Activated CD4-positive, alpha-beta T cell treated with anti-CD3 and anti-CD28 coated beads for 36 hours (primary cell): Measurements from ENCODE around the gene DHDH. TPM values are rescaled to one million over a fixed set of nuclear protein-coding genes. Genes with fewer than 3 reads are reported as not detected.

Experiments
- ATAC-seq: fragments of 200-7000 bp; cut with Tn5 transposase; one replicate; pipeline ENCODE4 v1.10.0; 2021; ENCODE audit warnings: mild to moderate bottlenecking, moderate library complexity
- CTCF ChIA-PET: fragments of 350-600 bp; sonication (Branson Sonifier 250); formaldehyde crosslinking; loops from one replicate; lab custom pipeline; 2021; ENCODE audit warnings: antibody characterized with exemption; lab: Charles Lee
- POLR2A ChIA-PET: fragments of 350-600 bp; sonication (Branson Sonifier 250); formaldehyde crosslinking; loops from one replicate; lab custom pipeline; 2021; ENCODE audit warnings: antibody characterized with exemption, inconsistent platforms; lab: Charles Lee
- DNase-seq: peaks from one replicate; pipeline ENCODE4 v3.0.0-alpha.2; 2020
- H3K27ac Mint-ChIP-seq: one replicate; pipeline ENCODE4 v1.8.0; 2021; ENCODE audit warnings: mixed read lengths
- H3K27me3 Mint-ChIP-seq: one replicate; pipeline ENCODE4 v1.8.0; 2021; ENCODE audit warnings: mixed read lengths
- H3K36me3 Mint-ChIP-seq: one replicate; pipeline ENCODE4 v1.8.0; 2021; ENCODE audit warnings: low read depth, mixed read lengths
- H3K4me1 Mint-ChIP-seq: one replicate; pipeline ENCODE4 v1.8.0; 2021; ENCODE audit warnings: mixed read lengths
- H3K4me3 Mint-ChIP-seq: one replicate; pipeline ENCODE4 v1.8.0; 2021; ENCODE audit warnings: mild to moderate bottlenecking, moderate library complexity, mixed read lengths
- H3K9me3 Mint-ChIP-seq: one replicate; pipeline ENCODE4 v1.8.0; 2021; ENCODE audit warnings: low read depth, mixed read lengths
- intact Hi-C, 2 experiments: fragments of 100-400 bp; cut with DNase I in 1 of 2; cut with micrococcal nuclease in 1 of 2; formaldehyde crosslinking; loops; one replicate each; pipeline versions ENCODE4 v1.14.2 to v1.15.1; 2022 to 2024; cut with DNase I, micrococcal nuclease
- total RNA-seq, 2 experiments: library from RNA; stranded (reverse); gene quantifications; one replicate each; pipeline ENCODE4 v1.2.3, GENCODE V29; 2021

DHDH gene
- total RNA-seq, 2 experiments from 2014 or later, result 1.4 to 2.4 TPM

DNA sequence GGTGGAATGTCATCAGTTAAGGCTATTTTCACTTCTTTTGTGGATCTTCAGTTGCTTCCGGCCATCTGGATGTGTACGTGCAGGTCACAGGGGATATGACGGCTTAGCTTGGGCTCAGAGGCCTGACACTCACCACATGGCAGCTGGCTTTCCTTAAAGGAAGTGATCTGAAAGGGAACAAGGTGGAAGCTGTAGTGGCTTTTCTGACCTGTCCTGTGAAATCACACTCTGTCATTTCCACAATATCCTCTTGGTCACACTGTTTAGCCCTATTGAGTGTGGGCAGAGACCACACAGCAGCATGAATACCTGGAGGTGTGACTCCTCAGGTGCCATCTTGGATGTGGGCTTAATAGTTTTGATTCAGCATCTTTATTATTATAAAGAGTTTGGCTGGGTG is 16.7 kb downstream of the DHDH start:
- no peaks in the 10 kb centered on the region for H3K36me3 Mint-ChIP-seq
- DNase-seq (no peak), ATAC-seq (no peak)
- no peaks in the 10 kb centered on the region for H3K27me3 Mint-ChIP-seq
- no peak overlapping the region for H3K27ac Mint-ChIP-seq
- H3K4me3 Mint-ChIP-seq, result no peak overlapping the region
- intact Hi-C loops, result no loop called here
- ChIA-PET CTCF (interaction anchor here (0.7 kb wide), 1 partner anchor 444 kb away, joined by 3 read pairs; no protein-coding TSS in a partner anchor), POLR2A (no interaction called here)
- H3K4me1 Mint-ChIP-seq, result peaks cover 4% of the 10 kb centered on the region
- peaks cover 2% of the 10 kb centered on the region for H3K9me3 Mint-ChIP-seq

DNA sequence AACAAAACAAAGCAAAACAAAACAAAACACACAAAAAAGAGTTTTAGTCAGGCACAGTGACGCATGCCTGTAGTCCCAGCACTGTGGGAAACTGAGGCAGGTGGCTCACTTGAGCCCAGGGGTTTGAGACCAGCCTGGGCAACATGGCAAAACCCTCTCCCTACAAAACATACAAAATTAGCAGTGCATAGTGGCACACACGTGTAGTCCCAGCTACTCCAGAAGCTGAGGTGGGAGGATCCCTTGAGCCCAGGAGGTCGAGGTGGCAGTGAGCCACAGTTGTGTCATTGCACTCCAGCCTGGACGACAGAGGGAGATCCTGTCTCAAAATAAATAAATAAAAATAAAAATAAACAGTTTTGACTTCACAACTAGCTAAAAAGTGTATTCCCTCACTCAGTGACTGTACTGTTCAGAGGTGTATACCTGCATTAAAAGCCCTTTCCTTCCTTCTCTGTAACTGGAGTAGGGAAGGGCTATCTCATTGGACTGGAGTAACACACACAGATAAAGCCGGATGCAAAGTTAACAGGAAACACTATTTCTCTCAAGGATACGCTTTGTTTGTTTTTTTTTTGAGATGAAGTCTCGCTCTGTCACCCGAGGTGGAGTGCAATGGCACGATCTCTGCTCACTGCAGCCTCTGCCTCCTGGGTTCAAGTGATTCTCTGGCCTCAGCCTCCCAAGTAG is 17.5 kb downstream of the DHDH start:
- Mint-ChIP-seq H3K27me3 (no peaks in the 10 kb centered on the region), H3K36me3 (peaks cover 7% of the 10 kb centered on the region), H3K4me1 (peaks cover 10% of the 10 kb centered on the region), H3K4me3 (no peak overlapping the region), H3K27ac (no peak overlapping the region), H3K9me3 (peaks cover 2% of the 10 kb centered on the region)
- ATAC-seq (no peak), DNase-seq (no peak)
- CTCF ChIA-PET, result interaction anchor here (1.0 kb wide), 1 partner anchor 20 kb away, joined by 5 read pairs; no protein-coding TSS in a partner anchor
- POLR2A ChIA-PET, result no interaction called here
- intact Hi-C loops, result no loop called here

DNA sequence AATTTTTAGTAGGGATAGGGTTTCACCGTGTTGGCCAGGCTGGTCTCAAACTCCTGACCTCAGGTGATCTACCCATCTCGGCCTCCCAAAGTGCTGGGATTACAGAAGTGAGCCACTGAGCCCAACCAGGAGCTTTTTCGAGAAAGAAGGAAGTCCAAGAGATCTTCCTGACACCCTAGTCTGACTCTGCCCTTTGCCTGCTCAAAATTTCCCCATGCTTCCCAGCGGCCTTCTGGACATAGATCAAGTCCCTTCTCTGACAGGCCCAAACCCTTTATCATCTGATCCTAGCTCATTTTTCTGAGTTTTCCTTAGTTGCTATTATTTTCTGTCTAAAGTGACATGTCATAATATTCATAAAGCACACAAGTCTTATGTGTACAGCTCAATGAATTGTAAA is 19.6 kb downstream of the DHDH start:
- intact Hi-C loops, result no loop called here
- ChIA-PET POLR2A (no interaction called here), CTCF (interaction anchor here (0.7 to 2.3 kb wide), 5 partner anchors 9 to 111 kb away, joined by 3 to 6 read pairs (median 3); partner anchors contain the start of gene DHDH)
- Mint-ChIP-seq H3K27ac (no peak overlapping the region), H3K4me1 (peaks cover 21% of the 10 kb centered on the region), H3K36me3 (peaks cover 24% of the 10 kb centered on the region), H3K27me3 (no peaks in the 10 kb centered on the region), H3K9me3 (no peaks in the 10 kb centered on the region), H3K4me3 (no peak overlapping the region)
- ATAC-seq (no peak), DNase-seq (no peak)

DNA sequence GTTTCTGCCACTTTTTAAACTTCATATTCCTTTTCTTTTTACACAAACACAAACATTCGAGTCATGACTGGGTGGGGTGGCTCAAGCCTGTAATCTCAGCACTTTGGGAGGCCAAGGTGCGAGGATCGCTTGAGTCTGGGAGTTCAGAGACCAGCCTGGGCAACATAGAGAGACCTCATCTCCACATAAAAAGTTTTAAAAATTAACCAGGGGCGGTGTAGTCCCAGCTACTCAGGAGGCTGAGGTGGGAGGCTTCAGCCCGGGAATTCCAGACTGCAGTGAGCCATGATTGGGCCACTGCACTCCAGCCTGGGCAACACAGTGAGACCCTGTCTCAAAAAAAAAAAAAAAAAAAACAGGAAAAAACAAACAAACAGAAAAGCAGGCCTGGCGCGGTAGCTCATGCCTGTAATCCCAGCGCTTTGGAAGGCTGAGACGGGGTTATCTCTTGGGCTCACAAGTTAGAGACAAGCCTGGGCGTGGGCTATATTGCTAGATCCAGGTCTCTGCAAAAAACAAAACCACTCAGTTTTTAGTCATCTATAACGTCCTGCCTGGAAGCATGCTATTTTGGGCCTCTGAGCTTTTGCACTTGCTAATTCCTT is 20.6 kb downstream of the DHDH start:
- peaks cover 31% of the 10 kb centered on the region for H3K36me3 Mint-ChIP-seq
- H3K27me3 Mint-ChIP-seq, result no peaks in the 10 kb centered on the region
- ChIA-PET POLR2A (interaction anchor here (0.8 to 1.9 kb wide), 4 partner anchors 10 to 54 kb away, joined by 3 to 12 read pairs (median 6); partner anchors contain the start of gene NUCB1), CTCF (interaction anchor here (0.5 to 2.3 kb wide), 6 partner anchors 10 to 1357 kb away, joined by 3 to 6 read pairs (median 4); partner anchors contain the start of gene RUVBL2)
- ATAC-seq (no peak), DNase-seq (no peak)
- H3K27ac Mint-ChIP-seq, result peak overlapping the region; percentile 87
- H3K4me3 Mint-ChIP-seq, result peak overlapping the region; percentile 74
- no peaks in the 10 kb centered on the region for H3K9me3 Mint-ChIP-seq
- intact Hi-C loops, result loop anchor here in 1 of 2 experiments (1.0 kb wide), 7 partner anchors 11 to 159 kb away; partner anchors contain the start of genes DHDH, FTL, GYS1 and NUCB1
- peaks cover 24% of the 10 kb centered on the region for H3K4me1 Mint-ChIP-seq

DNA sequence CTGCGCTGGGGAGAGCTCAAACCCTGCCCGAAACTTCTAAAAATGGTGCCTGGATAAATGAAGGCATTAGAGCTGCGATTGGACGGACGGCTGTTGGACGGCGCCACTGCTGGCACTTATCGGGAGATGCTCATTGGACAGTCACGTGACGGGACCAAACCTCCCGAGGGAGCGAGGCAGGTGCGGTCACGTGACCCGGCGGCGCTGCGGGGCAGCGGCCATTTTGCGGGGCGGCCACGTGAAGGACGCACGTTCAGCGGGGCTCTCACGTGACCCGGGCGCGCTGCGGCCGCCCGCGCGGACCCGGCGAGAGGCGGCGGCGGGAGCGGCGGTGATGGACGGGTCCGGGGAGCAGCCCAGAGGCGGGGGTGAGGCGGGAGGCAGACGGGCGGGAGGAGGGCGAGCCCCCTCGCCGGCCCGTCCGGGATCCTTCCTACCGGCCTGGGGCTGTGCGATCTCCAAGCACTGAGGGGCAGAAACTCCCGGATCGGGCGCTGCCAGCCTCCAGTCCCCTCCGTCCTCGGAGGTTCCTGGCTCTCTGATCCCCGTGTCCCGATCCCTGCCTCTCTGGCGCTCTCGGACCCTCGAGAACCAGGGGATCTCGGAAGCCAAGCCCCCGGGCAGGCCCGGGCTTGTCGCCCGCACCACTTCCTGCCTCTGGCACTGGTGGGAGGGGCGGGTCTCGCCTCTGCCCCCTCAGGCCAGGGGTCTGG is 21.3 kb downstream of the DHDH start, which contains the start of gene BAX:
Gene BAX (plus strand): TSS at position 281 of the 713 bp plus-strand sequence. CDS start 54 bp downstream, at position 335.
- peaks cover 26% of the 10 kb centered on the region for H3K4me1 Mint-ChIP-seq
- POLR2A ChIA-PET, result interaction anchor here (0.8 to 1.9 kb wide), 4 partner anchors 9 to 55 kb away, joined by 3 to 12 read pairs (median 6); partner anchors contain the start of gene NUCB1
- intact Hi-C loops, result loop anchor here in 1 of 2 experiments (1.0 kb wide), 7 partner anchors 11 to 159 kb away; partner anchors contain the start of genes DHDH, FTL, GYS1 and NUCB1
- H3K9me3 Mint-ChIP-seq, result no peaks in the 10 kb centered on the region
- CTCF ChIA-PET, result interaction anchor here (0.5 to 1.7 kb wide), 5 partner anchors 10 to 1357 kb away, joined by 3 to 6 read pairs (median 4); partner anchors contain the start of gene RUVBL2
- H3K27ac Mint-ChIP-seq, result peak within 1 kb of the TSS; percentile 87
- peak within 1 kb of the TSS; percentile 74 for H3K4me3 Mint-ChIP-seq
- no peaks in the 10 kb centered on the region for H3K27me3 Mint-ChIP-seq
- peaks cover 32% of the 10 kb centered on the region for H3K36me3 Mint-ChIP-seq
- ATAC-seq (peak; percentile 89), DNase-seq (peak; percentile 98)

DNA sequence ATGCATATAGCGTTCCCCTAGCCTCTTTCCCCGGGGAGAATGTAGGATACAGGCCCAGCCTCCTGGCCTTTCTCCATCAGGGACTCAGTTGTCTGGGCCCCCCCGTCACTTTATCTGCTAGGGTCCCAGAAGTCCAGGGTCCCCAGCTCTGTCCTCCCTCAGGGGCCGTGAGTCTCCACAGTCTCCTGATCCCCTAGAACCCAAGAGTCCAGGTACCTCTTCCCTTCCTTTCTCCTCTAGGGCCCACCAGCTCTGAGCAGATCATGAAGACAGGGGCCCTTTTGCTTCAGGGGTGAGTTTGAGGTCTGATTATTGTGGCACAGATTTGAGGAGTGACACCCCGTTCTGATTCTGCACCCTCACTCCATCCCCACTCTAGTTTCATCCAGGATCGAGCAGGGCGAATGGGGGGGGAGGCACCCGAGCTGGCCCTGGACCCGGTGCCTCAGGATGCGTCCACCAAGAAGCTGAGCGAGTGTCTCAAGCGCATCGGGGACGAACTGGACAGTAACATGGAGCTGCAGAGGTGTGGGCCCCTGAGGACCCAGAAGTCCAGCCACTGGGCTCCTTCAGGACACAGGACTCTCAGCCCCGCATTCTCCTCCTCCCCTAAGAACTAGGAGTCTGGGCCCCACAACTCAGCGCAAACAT is 21.9 kb downstream of the DHDH start:
- H3K27me3 Mint-ChIP-seq, result no peaks in the 10 kb centered on the region
- peak overlapping the region; percentile 74 for H3K4me3 Mint-ChIP-seq
- peaks cover 28% of the 10 kb centered on the region for H3K4me1 Mint-ChIP-seq
- DNase-seq, result no peak
- intact Hi-C loops, result no loop called here
- H3K27ac Mint-ChIP-seq, result peak overlapping the region; percentile 73
- H3K9me3 Mint-ChIP-seq, result no peaks in the 10 kb centered on the region
- no peak for ATAC-seq
- ChIA-PET CTCF (interaction anchor here (1.5 to 1.7 kb wide), 2 partner anchors 9 to 38 kb away, joined by 3 to 4 read pairs; partner anchors contain the start of gene RUVBL2), POLR2A (interaction anchor here (1.9 kb wide), 2 partner anchors 9 to 23 kb away, joined by 7 to 12 read pairs; no protein-coding TSS in a partner anchor)
- peaks cover 32% of the 10 kb centered on the region for H3K36me3 Mint-ChIP-seq

DNA sequence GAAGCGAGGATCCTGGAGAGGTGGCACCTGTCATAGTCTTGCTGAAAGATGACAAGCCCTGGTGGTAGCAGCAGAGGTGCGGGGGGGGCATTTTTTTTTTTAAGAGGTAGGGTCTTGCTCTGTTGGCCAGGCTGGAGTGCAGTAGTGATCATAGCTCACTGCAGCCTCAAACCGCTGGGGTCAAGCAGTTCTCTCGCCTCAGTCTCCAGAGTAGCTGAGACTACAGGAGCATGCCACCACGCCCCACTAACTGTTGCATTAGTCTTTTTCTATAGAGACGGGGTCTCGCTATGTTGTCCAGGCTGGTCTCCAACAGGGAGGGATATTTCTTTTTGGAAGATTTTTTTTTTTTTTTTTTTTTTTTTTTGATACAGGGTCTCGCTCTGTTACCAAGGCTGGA is 24.5 kb downstream of the DHDH start:
- peaks cover 43% of the 10 kb centered on the region for H3K36me3 Mint-ChIP-seq
- POLR2A ChIA-PET, result interaction anchor here (0.6 kb wide), 2 partner anchors 41 to 57 kb away, joined by 3 to 6 read pairs; no protein-coding TSS in a partner anchor

DNA sequence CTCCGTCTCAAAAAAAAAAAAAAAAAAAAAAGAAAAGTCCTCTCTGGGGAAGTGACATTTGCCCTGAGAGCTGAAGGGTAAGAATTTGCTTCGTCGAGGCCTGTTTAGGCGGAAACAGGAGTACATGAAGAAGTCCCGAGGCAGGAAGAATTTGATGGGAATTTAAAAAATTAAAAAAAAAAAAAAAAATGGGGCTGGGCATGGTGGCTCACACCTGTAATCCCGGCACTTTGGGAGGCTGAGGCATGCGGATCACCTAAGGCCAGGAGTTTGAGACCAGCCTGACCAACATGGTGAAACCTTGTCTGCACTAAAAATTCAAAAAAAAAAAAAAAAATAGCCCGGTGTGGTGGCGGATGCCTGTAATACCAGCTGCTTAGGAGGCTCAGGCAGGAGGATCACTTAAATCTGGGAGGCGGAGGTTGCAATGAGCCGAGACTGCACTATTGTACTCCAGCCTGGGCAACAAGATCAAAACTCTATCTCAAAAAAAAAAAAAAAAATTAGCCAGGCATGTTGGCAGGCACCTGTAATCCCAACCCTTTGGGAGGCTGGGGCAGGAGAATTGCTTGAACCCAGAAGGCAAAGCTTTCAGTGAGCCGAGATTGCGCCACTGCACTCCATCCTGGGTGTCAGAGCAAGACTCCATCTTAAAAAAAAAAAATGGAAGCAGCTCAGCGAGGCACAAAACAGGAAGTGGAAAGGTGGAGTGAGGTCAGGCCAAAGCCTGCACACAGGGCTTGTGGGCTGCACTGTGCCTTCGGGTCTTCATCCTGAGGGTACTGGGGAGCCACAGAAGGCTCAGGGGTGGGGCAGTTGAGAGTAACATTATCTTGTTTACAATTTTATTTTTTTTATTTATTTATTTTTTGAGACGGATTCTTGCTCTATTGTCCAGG is 26.1 kb downstream of the DHDH start:
- no peak for DNase-seq
- Mint-ChIP-seq H3K9me3 (no peaks in the 10 kb centered on the region), H3K36me3 (peaks cover 47% of the 10 kb centered on the region), H3K27me3 (no peaks in the 10 kb centered on the region), H3K4me3 (no peak overlapping the region), H3K27ac (no peak overlapping the region), H3K4me1 (peaks cover 59% of the 10 kb centered on the region)
- POLR2A ChIA-PET, result interaction anchor here (0.6 kb wide), 1 partner anchor 626 kb away, joined by 4 read pairs; no protein-coding TSS in a partner anchor
- intact Hi-C loops, result loop anchor here in 1 of 2 experiments (10.0 kb wide), 2 partner anchors 325 to 465 kb away; partner anchors contain the start of gene DBP
- ATAC-seq, result no peak
- CTCF ChIA-PET, result no interaction called here

More for the DNA sequence above, 24.5 kb downstream of the DHDH start:
- no peaks in the 10 kb centered on the region for H3K9me3 Mint-ChIP-seq
- DNase-seq (no peak), ATAC-seq (no peak)
- no peak overlapping the region for H3K4me3 Mint-ChIP-seq
- CTCF ChIA-PET, result no interaction called here
- no peak overlapping the region for H3K27ac Mint-ChIP-seq
- H3K27me3 Mint-ChIP-seq, result no peaks in the 10 kb centered on the region
- intact Hi-C loops, result no loop called here
- H3K4me1 Mint-ChIP-seq, result peaks cover 47% of the 10 kb centered on the region

DNA sequence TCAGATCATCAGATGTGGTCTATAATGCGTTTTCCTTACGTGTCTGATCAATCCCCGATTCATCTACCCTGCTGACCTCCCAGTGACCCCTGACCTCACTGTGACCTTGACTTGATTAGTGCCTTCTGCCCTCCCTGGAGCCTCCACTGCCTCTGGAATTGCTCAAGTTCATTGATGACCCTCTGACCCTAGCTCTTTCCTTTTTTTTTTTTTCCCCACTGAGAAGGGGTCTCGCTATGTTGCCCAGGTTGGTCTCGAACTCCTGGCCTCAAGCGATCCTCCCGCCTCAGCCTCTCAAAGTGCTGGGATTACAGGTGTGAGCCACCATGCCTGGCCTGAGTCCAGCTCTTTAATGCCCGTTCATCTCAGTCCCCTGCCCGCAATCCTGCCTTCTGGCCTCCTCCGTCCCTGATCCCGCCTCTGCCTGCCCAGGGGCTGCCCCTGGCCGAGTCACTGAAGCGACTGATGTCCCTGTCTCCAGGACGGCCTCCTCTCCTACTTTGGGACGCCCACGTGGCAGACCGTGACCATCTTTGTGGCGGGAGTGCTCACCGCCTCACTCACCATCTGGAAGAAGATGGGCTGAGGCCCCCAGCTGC is 27.7 kb downstream of the DHDH start:
- H3K27me3 Mint-ChIP-seq, result no peaks in the 10 kb centered on the region
- ChIA-PET CTCF (interaction anchor here (1.1 kb wide), 1 partner anchor 32 kb away, joined by 3 read pairs; no protein-coding TSS in a partner anchor), POLR2A (interaction anchor here (0.5 kb wide), 1 partner anchor 323 kb away, joined by 5 read pairs; no protein-coding TSS in a partner anchor)
- peaks cover 56% of the 10 kb centered on the region for H3K4me1 Mint-ChIP-seq
- peaks cover 48% of the 10 kb centered on the region for H3K36me3 Mint-ChIP-seq
- intact Hi-C loops, result loop anchor here in 1 of 2 experiments (10.0 kb wide), 2 partner anchors 326 to 466 kb away; partner anchors contain the start of gene DBP
- H3K27ac Mint-ChIP-seq, result no peak overlapping the region
- DNase-seq (peak; percentile 46), ATAC-seq (no peak)
- no peaks in the 10 kb centered on the region for H3K9me3 Mint-ChIP-seq
- no peak overlapping the region for H3K4me3 Mint-ChIP-seq
